ENCODE measurements around the gene RAB26. TPM values are rescaled to one million over a fixed set of nuclear protein-coding genes. Genes with fewer than 3 reads are reported as not detected.

RAB26 gene
- total and polyA plus RNA-seq, 2 experiments from 2014 or later, result 4.1 to 8.7 TPM

GRCh38 chr16:2198283-2198682 lies 49.9 kb downstream of the RAB26 start:
- no peaks in the 10 kb centered on the region for H3K79me2 ChIP-seq (replicated peaks; ENCODE audit: insufficient read depth)
- H3F3A ChIP-seq (replicated peaks; ENCODE audit: low read depth), result no peaks in the 10 kb centered on the region
- Mint-ChIP-seq H3K27ac (no peak overlapping the region), H3K4me1 (no peaks in the 10 kb centered on the region), H3K27me3 (ENCODE audit: insufficient read depth, low read depth, poor library complexity) (peaks cover 40% of the 10 kb centered on the region), H3K36me3 (ENCODE audit: low read depth) (no peaks in the 10 kb centered on the region; the same call in 2 of the 3 replicates), H3K9me3 (no peaks in the 10 kb centered on the region), H3K4me3 (peak overlapping the region; percentile 63)
- H3K27me3 ChIP-seq (ENCODE audit: insufficient read depth), result peaks cover 54% of the 10 kb centered on the region
- no peaks in the 10 kb centered on the region; the same call in 1 of the 2 replicates for H3K4me1 ChIP-seq (ENCODE audit: insufficient read depth)
- H3K27ac ChIP-seq (ENCODE audit: low read depth), result no peak overlapping the region
- no peak overlapping the region for H2AFZ ChIP-seq
- ATAC-seq (no peak), DNase-seq (ENCODE audit: low spot score) (no peak)
- no peak for TF ChIP-seq ETS1 (IDR thresholded peaks at IDR 0.05)
- H3K36me3 ChIP-seq (ENCODE audit: insufficient read depth), result no peaks in the 10 kb centered on the region
- H3K4me2 ChIP-seq, result no peak overlapping the region
- no peaks in the 10 kb centered on the region for H4K20me1 ChIP-seq (replicated peaks; ENCODE audit: insufficient read depth)
- no peak overlapping the region for H3K4me3 ChIP-seq
- H3K9me2 ChIP-seq (ENCODE audit: insufficient read depth), result no peaks in the 10 kb centered on the region

- Mint-ChIP-seq H3K4me1 (no peaks in the 10 kb centered on the region), H3K4me3 (no peak overlapping the region), H3K9me3 (no peaks in the 10 kb centered on the region), H3K27ac (no peak overlapping the region), H3K36me3 (ENCODE audit: low read depth) (no peaks in the 10 kb centered on the region; the same call in 2 of the 3 replicates), H3K27me3 (ENCODE audit: insufficient read depth, low read depth, poor library complexity) (peaks cover 39% of the 10 kb centered on the region)
- Histone ChIP-seq H3K4me2 (no peak overlapping the region), H3K36me3 (ENCODE audit: insufficient read depth) (no peaks in the 10 kb centered on the region), H3K27me3 (ENCODE audit: insufficient read depth) (peaks cover 54% of the 10 kb centered on the region), H3K4me3 (no peak overlapping the region), H4K20me1 (replicated peaks; ENCODE audit: insufficient read depth) (no peaks in the 10 kb centered on the region), H3K4me1 (ENCODE audit: insufficient read depth) (no peaks in the 10 kb centered on the region; the same call in 1 of the 2 replicates), H2AFZ (no peak overlapping the region), H3F3A (replicated peaks; ENCODE audit: low read depth) (no peaks in the 10 kb centered on the region), H3K79me2 (replicated peaks; ENCODE audit: insufficient read depth) (no peaks in the 10 kb centered on the region), H3K9me2 (ENCODE audit: insufficient read depth) (no peaks in the 10 kb centered on the region), H3K27ac (ENCODE audit: low read depth) (no peak overlapping the region)
- DNase-seq (ENCODE audit: low spot score), result no peak
- TF ChIP-seq EZH2 (IDR thresholded peaks at IDR 0.05; ENCODE audit: low read depth, unreplicated experiment) (no peak), ZNF331 (CRISPR knock-in tag; IDR thresholded peaks at IDR 0.05; ENCODE audit: low read depth) (no peak), ZNF114 (CRISPR knock-in tag; IDR thresholded peaks at IDR 0.05) (no peak), ETS1 (IDR thresholded peaks at IDR 0.05) (no peak), EZH2phosphoT487 (IDR thresholded peaks at IDR 0.05; ENCODE audit: unreplicated experiment) (no peak)
- TF ChIP-seq, protein P1, sequence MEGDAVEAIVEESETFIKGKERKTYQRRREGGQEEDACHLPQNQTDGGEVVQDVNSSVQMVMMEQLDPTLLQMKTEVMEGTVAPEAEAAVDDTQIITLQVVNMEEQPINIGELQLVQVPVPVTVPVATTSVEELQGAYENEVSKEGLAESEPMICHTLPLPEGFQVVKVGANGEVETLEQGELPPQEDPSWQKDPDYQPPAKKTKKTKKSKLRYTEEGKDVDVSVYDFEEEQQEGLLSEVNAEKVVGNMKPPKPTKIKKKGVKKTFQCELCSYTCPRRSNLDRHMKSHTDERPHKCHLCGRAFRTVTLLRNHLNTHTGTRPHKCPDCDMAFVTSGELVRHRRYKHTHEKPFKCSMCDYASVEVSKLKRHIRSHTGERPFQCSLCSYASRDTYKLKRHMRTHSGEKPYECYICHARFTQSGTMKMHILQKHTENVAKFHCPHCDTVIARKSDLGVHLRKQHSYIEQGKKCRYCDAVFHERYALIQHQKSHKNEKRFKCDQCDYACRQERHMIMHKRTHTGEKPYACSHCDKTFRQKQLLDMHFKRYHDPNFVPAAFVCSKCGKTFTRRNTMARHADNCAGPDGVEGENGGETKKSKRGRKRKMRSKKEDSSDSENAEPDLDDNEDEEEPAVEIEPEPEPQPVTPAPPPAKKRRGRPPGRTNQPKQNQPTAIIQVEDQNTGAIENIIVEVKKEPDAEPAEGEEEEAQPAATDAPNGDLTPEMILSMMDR (conservative IDR thresholded peaks at IDR 0.05; ENCODE audit: low read depth in 2 of 2), result no peak
- TF ChIP-seq, protein P2, sequence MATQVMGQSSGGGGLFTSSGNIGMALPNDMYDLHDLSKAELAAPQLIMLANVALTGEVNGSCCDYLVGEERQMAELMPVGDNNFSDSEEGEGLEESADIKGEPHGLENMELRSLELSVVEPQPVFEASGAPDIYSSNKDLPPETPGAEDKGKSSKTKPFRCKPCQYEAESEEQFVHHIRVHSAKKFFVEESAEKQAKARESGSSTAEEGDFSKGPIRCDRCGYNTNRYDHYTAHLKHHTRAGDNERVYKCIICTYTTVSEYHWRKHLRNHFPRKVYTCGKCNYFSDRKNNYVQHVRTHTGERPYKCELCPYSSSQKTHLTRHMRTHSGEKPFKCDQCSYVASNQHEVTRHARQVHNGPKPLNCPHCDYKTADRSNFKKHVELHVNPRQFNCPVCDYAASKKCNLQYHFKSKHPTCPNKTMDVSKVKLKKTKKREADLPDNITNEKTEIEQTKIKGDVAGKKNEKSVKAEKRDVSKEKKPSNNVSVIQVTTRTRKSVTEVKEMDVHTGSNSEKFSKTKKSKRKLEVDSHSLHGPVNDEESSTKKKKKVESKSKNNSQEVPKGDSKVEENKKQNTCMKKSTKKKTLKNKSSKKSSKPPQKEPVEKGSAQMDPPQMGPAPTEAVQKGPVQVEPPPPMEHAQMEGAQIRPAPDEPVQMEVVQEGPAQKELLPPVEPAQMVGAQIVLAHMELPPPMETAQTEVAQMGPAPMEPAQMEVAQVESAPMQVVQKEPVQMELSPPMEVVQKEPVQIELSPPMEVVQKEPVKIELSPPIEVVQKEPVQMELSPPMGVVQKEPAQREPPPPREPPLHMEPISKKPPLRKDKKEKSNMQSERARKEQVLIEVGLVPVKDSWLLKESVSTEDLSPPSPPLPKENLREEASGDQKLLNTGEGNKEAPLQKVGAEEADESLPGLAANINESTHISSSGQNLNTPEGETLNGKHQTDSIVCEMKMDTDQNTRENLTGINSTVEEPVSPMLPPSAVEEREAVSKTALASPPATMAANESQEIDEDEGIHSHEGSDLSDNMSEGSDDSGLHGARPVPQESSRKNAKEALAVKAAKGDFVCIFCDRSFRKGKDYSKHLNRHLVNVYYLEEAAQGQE (IDR thresholded peaks at IDR 0.05; ENCODE audit: unreplicated experiment), result no peak
- no peak for ATAC-seq
Observed at GRCh38 chr16:2199095-2199494, 50.7 kb downstream of the RAB26 start.

All from GM23338 (cell line).